NB4 (cell line): ENCODE results near the gene TINCR.

Experiments used
- DNase-seq: peaks from one replicate; pipeline ENCODE4 v3.0.0; 2010; ENCODE audit warnings: low read depth
- H3K4me3 ChIP-seq: one replicate; pipeline ENCODE4 v1.5.1; 2011; ENCODE audit warnings: mild to moderate bottlenecking, low read depth, low read length, moderate library complexity
- CTCF ChIP-seq: IDR thresholded peaks from one replicate; pipeline ENCODE4 v1.5.1; 2012; ENCODE audit warnings: low read depth, low read length
- MAX ChIP-seq: IDR thresholded peaks from 2 replicates; pipeline ENCODE4 v1.6.1; 2011; ENCODE audit warnings: low read depth, low read length
- MYC ChIP-seq: IDR thresholded peaks from 2 replicates; pipeline ENCODE4 v1.6.1; 2011; ENCODE audit warnings: low read depth, low read length
- POLR2A ChIP-seq: IDR thresholded peaks from 2 replicates; pipeline ENCODE4 v1.6.1; 2011; ENCODE audit warnings: mild to moderate bottlenecking; ENCODE audit not compliant: insufficient read length; ENCODE audit errors: extremely low read depth

Gene TINCR

GRCh38 chr19:5567970-5568407 lies 236 bp upstream of the TINCR start:
- TF ChIP-seq MAX (no peak), POLR2A (no peak), MYC (no peak), CTCF (no peak)

DNA sequence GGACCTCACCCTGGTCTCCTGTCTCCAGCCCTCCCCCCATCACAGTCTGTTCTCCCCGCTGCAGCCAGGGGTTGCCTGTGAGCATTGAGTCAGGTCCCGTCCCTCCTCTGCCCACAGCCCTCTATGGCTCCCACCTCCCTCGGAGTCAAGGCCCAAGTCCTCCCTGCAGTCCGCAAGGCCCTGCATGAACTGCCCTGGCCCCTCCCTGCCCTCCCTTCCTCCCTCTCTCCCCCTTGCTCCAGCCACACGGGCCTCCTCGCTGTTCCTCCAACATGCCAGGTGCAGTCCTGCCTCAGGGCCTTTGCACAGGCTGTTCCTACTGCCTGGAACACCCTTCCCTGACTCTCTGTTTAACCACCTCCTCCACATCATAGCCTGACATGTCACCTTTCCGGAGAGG lies 2.8 kb downstream of the TINCR start:
- DNase-seq, result no peak
- no peak overlapping the region for H3K4me3 ChIP-seq
- TF ChIP-seq MAX (no peak), CTCF (no peak), MYC (no peak), POLR2A (no peak)

More at GRCh38 chr19:5567970-5568407, 236 bp upstream of the TINCR start:
- DNase-seq, result no peak
- no peak overlapping the region for H3K4me3 ChIP-seq

- DNase-seq, result peak; percentile 42
- H3K4me3 ChIP-seq, result no peak overlapping the region
- TF ChIP-seq POLR2A, result no peak
- TF ChIP-seq MAX, result no peak
- TF ChIP-seq MYC, result no peak
- no peak for TF ChIP-seq CTCF
Observed at GRCh38 chr19:5563935-5564612, 3.7 kb downstream of the TINCR start.

GRCh38 chr19:5563008-5563431 lies 4.7 kb downstream of the TINCR start:
- no peak for DNase-seq
- H3K4me3 ChIP-seq, result no peak overlapping the region
- peak; percentile 11 for TF ChIP-seq CTCF
- TF ChIP-seq MAX, result no peak

DNA sequence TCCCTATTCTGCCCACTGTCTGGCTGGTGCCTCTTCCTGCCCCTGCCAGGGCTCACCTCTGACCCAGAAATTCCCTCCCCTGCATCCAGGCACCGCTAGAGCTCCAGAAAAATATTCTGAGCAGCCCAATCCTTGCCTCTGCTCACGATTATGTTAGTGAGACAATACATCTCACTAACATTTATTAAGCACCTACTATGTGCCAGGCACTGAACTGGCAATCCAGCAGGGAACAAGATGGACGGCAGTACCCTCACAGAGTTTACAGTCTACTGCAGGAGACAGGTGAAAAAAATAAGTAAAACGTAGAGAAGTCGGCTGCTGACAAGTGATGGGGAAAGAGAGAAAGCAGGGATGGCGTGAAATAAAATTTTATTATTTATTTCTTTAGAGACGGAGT lies 5.5 kb downstream of the TINCR start:
- DNase-seq, result no peak
- H3K4me3 ChIP-seq, result no peak overlapping the region
- TF ChIP-seq MYC (no peak), CTCF (no peak), MAX (no peak), POLR2A (no peak)
